HG03103 (cell line): ENCODE measurements around the gene SARDH.

Source experiments
- ATAC-seq: cut with Tn5 transposase; IDR thresholded peaks from one replicate; pipeline ENCODE4 v1.9.1; 2021; ENCODE audit warnings: low read depth; ENCODE audit not compliant: unreplicated experiment

SARDH gene

DNA sequence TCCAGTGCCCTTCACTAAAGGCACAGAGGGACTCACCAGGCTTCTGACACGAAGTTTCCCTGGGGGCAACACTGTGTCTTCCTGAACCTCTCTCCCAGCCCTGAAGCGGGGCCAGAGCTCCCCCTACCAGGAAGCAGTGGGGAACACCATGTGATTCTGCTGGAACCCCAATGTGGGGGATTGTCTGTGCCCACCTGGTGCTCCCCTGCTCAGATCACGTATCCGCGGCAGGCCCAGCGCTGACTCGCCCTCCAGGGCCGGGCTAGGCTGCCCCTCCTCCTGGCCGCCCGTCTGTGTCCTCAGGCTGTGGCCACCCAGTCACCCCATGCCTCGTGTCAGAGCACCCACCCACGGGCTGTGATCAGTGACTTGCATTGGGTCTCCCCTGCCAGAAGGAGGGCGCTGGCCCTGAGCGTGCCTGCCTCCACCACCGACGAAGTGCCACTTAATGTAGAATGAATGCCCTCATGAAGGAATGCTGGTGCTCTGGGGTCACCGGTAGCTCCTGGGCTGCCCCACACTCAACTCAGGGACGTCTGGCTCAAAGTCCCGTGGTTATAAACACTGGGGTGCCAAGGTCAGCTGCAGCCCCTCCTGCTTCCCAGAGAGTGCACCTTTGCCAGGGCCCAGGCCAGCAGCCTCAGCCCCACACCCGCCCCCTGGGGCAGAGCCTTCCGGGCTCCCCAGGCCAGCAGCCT is 22.1 kb downstream of the SARDH start:
- ATAC-seq = no peak

DNA sequence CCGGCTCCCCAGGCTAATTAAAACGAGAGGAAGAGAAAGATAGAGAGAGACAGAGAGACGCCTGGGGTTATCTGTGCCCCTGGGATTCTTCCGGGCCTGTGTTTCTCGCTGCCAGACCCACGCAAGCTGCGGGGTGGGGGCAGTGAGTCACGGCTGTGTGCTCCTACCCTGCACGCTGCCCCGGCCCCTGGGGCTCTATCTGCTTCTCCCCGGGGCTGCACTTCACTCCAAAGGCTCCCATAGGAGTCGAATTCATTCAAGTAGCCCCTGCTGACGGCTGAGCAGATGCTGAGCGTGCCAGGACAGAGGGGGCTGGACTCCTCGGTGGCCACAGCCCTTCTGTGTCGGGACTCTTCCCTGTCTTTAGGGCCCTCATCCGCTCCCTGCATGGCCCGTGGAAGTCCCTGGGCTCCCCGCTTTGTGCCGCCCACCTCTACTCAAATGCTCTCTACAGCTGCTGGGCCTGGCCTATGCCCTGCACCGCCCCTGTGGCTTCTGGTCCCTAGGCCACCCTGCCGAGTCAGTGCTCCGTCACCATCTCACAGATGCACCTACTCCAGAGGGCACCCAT is 22.8 kb downstream of the SARDH start:
- ATAC-seq = no peak

- no peak for ATAC-seq
Observed at GRCh38 chr9:133714606-133715294, 23.4 kb downstream of the SARDH start.

- ATAC-seq = no peak
Observed at GRCh38 chr9:133713960-133714495, 24.1 kb downstream of the SARDH start.

GRCh38 chr9:133713150-133713959 is 24.8 kb downstream of the SARDH start:
- ATAC-seq = no peak

DNA sequence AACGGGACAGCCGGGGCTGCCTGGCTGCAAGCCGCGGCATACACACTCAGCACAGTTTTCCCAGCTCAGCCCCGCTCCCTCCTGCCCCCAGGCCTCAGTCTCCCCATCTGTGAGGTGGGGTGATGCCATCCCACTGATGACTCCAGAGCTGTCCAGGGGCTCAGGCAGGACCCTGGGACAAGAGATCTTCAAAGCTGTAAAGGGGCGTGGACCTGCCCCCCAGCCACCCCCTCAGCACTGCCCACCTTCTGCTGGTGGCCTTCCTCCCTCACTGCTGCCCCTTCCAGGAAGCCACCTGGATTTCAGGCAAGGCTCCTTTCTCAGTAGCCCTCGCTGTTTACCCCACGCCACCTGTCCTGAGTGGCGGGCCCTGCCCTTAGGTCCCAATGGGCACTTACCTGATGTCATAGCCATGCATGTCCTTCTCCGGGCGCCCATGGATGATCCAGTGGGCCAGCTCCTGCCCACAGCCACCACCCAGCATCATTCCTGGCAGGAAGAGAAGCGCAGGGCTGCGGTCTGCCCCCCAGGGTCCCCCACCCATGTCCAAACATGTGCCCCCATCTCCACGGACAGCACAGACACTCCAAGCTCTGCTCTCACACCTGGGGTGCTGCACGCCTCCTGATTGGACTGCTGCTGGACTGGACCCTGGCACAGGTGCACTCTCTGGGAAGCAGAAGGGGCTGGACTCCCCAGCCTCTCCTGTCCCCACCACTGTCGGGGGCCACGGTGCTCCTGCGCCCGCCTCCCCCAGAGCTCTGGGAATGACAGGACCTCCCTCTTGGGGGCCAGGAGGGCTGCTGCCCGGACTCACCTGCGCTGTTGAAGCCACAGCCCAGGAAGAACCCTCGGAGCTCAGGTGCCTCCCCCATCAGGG is 25.7 kb downstream of the SARDH start:
- ATAC-seq = no peak

- no peak for ATAC-seq
Observed at GRCh38 chr9:133711428-133712220, 26.5 kb downstream of the SARDH start.

DNA sequence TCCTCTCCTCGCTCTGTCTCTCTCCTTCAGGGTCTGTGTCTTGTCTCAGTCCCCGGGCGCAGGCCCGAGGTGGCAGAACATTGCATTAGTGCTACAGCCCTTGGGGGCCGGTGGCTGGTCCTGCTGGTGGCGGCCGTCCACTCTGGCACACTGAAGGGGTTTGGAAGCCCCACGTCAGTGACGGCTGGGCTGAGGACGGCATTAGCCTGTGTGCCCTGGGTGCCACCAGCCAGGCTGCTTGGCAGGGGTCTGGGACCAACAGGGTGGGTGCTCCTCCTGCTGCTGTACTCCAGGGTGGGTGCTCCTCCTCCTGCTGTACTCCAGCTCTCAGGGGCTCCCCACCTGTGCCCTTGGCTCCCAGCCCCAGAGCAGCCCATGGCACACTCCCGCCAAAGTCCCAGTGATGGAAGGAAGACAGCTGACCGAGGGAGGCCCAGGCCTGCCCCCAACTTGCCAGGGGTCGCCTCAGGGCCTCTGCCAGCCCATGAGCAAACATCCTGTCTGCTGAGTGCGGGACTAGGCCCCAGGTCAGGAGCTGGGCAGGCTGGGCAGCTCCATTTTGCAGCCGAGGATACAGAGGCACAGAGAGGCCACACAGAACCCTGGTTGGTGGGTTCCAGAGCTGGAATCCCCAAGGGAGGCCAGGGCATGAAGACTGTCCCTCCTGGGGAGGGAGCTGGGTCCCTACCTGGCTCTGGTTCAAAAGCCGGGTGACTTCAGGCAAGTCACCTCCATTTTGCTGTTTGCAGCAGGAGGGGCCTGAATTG is 27.3 kb downstream of the SARDH start:
- no peak for ATAC-seq

DNA sequence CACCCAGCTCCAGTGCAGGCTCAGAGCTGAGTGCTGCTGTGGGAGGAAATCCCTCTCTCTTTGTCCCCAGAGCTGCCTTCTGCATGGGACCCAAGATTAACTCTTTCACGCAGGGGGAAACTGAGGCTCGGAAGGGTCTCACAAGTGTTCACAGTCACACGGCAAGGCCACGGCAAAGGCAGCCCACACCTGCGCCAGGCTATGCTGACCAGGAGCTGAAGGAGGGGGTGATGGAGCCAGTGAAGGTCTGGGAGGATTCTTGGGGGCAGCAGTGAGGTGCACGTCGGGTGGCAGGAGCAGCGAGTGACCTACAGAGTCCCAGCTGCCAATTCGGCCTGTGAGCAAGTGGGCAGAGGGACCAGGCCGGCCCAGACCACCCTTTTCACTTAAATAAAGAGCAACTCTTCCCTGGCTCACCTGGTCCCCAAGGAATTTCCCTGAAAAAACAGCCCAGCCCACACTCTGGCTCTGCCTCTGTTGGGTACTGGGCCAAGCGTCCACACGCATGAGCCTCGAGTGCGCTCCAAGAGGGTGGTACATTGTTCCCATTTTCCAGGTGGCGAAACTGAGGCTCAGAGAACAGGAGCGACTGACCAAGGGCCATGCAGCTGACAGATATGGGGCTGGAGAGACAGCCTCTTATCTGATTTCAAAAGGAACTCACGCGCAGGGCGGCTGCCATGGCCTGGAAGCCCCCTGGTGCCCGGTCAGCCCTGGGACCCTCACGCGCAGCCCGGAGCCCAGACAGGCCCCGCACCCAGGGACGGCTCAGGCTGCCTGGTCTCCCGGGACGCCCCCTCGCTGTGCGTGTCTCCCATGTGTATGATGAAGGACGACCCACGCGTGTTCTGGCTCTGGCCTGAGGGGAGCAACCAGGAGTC is 28.2 kb downstream of the SARDH start:
- no peak for ATAC-seq

DNA sequence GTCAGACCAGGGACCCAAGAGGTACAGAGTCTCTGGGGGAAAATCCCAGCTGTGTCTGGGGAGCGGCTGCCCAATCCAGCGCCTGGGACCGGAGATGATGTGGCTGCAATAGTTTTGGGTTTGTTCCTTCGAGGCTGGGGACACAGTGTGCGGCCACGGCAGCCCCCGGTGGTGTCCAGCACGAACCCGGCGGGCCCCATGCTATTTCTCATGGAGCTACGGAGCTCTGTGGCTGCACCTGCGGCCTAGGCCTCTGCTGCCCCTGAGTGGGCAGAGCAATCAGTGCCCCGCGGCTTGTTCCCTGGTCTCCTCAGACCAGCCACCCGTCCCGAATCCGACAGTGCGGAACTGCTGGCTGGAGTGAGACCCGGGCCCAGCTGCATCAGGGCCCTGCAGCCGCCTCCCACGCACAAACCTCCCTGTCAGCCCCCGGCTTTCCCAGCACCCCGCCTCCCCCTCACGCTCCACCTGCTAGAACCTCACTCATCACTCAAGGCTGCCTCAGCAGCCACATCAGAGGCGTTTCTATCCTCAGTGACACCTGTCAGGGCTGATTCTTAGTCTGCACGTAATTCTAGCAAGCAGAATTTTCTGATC is 29.0 kb downstream of the SARDH start:
- no peak for ATAC-seq

- no peak for ATAC-seq
Observed at GRCh38 chr9:133708246-133709014, 29.7 kb downstream of the SARDH start.

GRCh38 chr9:133707763-133708245 is 30.3 kb downstream of the SARDH start:
- ATAC-seq = no peak

DNA sequence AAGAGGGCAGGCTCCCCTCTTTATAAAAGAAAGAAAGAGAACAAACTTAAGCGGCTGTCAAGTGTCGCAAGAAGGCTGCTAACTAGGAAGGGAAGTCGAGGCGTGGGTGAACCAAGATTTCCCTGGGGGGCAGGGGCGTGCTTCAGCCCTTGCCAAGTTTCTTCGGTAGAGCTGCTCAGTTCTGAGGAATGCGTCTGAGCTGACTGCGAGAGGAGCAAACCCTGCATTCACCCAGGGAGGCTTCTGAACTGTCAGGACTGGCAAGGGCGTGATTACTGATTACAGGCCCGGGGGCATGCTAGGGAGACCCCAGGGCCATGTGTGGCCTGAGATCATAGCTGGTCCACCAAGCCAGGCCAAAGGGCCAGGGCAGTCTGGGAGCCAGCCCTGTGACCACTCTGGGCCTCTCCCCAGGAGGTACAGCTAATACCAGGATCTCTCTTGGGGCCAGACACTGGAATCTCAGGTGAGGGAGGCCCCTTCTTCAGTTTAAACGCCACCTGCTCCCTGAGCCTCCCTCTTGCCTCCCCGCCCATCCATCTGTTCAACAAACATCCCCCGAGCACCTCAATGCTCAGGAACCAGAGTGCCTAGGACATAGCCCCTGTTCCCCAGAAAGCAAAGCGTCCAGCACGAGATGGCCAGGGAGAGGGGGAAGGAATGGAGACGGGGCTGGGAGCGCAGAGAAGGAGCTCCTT is 30.9 kb downstream of the SARDH start:
- ATAC-seq = no peak

DNA sequence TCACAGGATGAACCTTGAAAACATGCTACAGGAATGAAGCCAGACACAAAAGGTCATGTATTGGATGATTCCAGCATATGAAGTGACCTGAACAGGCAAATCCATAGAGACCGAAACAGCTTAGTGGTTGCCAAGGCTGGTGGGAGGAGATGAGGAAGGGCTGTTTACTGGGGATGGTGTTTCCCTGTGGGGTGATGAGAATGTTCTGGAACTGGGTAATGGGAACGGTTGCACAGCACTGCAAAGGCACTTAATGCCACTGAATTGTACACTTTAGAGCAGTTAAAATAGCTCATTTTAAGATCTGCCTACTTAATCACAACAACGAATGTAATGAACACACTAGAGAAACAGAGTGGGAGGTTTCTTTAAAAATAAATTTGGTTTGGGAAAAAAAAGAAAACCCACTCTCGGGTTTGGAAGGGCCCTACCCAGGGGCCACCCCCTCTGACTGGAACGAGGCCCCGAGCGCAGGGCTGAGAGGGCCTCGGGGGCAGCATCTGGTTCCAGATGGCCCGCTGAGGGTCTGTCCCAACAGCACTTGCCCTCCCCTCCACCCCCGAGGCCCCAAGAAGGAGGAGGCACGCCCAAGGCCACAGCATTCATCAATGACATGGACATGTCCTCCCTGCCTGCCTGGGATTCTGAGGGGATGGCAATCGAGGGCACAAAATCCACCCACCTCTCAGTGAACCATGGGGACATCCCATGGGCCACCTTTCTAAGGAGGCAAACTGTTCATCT is 31.7 kb downstream of the SARDH start:
- no peak for ATAC-seq

GRCh38 chr9:133705576-133705975 is 32.6 kb downstream of the SARDH start:
- ATAC-seq = no peak
